ENCODE measurements around the gene SMR3A.

DNA sequence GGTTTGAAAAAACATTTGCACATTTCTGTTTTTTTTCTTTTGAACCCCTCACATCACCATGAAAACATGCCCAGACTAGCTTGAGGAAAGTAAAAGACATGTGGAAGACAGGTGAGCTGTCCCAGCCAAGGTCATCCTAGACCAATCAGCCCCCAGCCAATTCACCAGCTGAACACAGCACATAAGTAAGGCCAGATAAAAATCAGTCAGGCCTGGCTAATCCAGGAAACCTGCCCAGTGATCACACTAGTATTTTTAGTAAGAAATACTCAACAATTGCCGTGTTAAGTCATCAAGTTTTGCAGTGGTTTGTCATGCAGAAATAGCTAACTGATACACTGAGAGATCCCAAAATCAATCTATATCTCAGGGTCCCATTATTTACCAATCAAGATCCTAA is 4.4 kb upstream of the SMR3A start:
- TF ChIP-seq CTCF (IDR thresholded peaks at IDR 0.05) = no peak
- TF ChIP-seq POLR2A (IDR thresholded peaks at IDR 0.05) = no peak
